NB4 (cell line): ENCODE measurements around the gene LRRC61.

Experiments used
- DNase-seq: peaks from one replicate; pipeline ENCODE4 v3.0.0; 2010; ENCODE audit warnings: low read depth
- H3K4me3 ChIP-seq: one replicate; pipeline ENCODE4 v1.5.1; 2011; ENCODE audit warnings: mild to moderate bottlenecking, low read depth, low read length, moderate library complexity
- MYC ChIP-seq: IDR thresholded peaks from 2 replicates; pipeline ENCODE4 v1.6.1; 2011; ENCODE audit warnings: low read depth, low read length
- POLR2A ChIP-seq: IDR thresholded peaks from 2 replicates; pipeline ENCODE4 v1.6.1; 2011; ENCODE audit warnings: mild to moderate bottlenecking; ENCODE audit not compliant: insufficient read length; ENCODE audit errors: extremely low read depth
- TF ChIP-seq, protein P1 (sequence below): IDR thresholded peaks from one replicate; pipeline ENCODE4 v1.5.1; 2012; ENCODE audit warnings: low read depth, low read length
- TF ChIP-seq, protein P2 (sequence below): IDR thresholded peaks from 2 replicates; pipeline ENCODE4 v1.6.1; 2011; ENCODE audit warnings: low read depth, low read length

Gene LRRC61

DNA sequence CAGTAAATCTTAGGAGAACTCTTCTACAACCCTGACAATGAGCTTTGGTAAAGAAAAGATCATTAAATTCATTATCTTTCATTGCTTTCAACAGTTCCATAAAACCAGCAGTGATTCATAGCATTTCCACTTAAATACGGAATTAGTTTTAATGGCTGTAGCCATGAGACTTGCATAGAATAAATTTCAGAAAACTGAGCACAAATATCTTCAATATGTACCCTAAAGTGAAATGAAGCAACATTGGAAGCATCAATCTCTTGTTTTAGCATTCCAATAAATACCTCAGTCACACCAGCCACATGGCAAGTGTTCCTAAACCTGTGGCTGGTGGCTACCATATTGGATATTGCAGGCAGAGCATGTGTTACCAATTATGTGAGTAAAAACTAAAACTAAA, 21.9 kb downstream of the LRRC61 start:
- DNase-seq: no peak
- no peak overlapping the region for H3K4me3 ChIP-seq
- TF ChIP-seq MYC: no peak
- TF ChIP-seq, protein P1, sequence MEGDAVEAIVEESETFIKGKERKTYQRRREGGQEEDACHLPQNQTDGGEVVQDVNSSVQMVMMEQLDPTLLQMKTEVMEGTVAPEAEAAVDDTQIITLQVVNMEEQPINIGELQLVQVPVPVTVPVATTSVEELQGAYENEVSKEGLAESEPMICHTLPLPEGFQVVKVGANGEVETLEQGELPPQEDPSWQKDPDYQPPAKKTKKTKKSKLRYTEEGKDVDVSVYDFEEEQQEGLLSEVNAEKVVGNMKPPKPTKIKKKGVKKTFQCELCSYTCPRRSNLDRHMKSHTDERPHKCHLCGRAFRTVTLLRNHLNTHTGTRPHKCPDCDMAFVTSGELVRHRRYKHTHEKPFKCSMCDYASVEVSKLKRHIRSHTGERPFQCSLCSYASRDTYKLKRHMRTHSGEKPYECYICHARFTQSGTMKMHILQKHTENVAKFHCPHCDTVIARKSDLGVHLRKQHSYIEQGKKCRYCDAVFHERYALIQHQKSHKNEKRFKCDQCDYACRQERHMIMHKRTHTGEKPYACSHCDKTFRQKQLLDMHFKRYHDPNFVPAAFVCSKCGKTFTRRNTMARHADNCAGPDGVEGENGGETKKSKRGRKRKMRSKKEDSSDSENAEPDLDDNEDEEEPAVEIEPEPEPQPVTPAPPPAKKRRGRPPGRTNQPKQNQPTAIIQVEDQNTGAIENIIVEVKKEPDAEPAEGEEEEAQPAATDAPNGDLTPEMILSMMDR: no peak
- no peak for TF ChIP-seq POLR2A
- TF ChIP-seq, protein P2, sequence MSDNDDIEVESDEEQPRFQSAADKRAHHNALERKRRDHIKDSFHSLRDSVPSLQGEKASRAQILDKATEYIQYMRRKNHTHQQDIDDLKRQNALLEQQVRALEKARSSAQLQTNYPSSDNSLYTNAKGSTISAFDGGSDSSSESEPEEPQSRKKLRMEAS: no peak

DNA sequence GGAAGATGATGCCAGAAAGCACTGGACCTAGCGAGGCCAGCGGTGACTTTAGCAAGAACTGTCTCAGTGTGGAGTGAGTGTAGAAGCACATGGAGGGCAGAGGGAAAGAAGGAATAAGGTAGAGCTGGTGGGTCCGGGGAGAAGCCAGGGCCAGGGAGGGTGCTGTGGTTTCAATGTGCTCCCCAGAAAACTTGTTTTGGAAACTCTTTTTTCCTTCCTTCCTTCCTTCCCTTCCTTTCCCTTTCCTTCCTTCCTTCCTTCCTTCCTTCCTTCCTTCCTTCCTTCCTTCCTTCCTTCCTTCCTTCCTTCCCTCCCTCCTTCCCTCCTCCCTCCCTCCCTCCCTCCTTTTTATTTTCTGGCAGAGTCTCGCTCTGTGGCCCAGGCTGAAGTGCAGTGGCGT, 23.8 kb downstream of the LRRC61 start:
- TF ChIP-seq POLR2A (no peak), MYC (no peak)
- TF ChIP-seq, protein P1: no peak
- TF ChIP-seq, protein P2: no peak
- H3K4me3 ChIP-seq: no peak overlapping the region
- no peak for DNase-seq

DNA sequence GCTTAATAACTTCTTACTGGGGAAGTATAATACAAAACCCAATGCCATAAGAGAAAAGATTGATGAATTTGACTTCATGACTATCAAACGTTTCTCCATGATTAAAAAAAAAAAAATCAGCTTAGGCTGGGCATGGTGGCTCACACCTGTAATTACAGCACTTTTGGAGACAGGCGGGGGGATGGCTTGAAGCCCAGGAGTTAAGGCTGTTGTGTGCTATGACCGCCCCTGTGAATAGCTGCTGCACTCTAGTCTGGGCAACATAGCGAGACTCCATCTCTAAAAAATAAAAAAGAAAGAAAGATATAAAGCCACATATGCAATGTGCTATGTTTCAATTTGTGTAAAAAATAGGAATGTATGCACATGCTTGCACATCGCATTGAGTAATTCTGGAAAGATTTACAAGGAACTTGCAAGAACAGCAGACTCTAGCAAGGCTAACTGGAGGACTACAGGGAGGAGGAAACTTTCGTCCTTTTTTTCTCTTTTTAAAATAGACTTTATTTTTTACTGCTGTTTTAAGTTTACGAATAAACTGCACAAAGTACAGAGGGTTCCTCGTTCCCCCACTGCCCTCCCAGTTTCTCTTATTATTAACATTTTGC, 28.5 kb downstream of the LRRC61 start:
- no peak overlapping the region for H3K4me3 ChIP-seq
- TF ChIP-seq, protein P1: no peak
- TF ChIP-seq, protein P2: no peak
- TF ChIP-seq MYC (no peak), POLR2A (no peak)
- DNase-seq: no peak

DNA sequence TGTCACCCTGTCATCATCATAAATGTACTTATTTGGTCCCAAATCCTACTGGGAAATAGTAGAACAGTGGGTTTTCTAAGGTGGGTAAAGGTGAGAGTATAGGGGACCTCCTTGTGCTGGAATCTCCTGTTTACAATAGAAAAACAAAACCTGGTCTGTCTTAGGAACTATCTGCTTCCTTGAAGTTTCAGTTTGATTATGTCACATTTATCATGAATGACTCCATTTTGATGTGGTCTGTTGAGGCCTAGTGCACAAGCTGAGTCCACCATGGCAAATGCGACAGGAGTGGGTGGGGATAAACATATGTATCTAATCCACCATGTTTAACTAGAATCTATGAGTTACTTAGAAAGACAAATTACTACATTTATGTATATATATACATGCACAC, 32.5 kb downstream of the LRRC61 start:
- TF ChIP-seq, protein P2: no peak
- TF ChIP-seq POLR2A: no peak
- no peak for TF ChIP-seq MYC
- TF ChIP-seq, protein P1: no peak
- H3K4me3 ChIP-seq: no peak overlapping the region
- DNase-seq: no peak

DNA sequence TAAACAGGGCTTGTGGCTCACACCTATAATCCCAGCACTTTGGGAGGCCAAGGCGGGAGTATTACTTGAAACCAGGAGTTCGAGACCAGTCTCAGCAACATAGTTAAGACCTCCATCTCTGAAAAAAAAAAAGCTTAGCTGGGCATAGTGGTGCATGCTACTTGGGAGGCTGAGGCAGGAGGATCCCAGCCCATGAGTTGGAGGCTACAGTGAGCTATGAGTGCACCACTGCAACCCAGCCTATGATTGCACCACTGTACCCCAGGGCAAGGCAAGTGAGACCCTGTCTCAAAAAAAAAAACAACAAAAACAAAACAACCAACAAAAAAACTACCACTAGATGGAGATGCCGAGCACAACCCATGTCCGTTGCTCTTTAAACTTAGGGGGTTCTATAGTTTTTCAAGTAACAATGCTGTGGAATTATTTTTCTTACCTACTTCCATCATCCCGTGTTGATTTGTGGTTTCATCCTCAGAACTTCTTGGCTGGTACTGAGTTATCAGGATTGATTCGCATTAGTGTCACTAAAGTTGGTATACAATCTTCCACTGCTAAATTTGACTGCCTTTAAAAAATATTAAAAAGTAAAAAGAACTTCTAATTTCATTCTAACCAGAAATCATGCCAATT, 33.2 kb downstream of the LRRC61 start:
- H3K4me3 ChIP-seq: no peak overlapping the region
- DNase-seq: peak; percentile 77
- TF ChIP-seq, protein P2: 0 out of 2 replicates have a peak, but pooled peaks have one; percentile 3
- TF ChIP-seq MYC: no peak
- TF ChIP-seq, protein P1: peak; percentile 71
- no peak for TF ChIP-seq POLR2A
